GM21381 (cell line): ENCODE results near the gene EFNA5.
A peak's percentile ranks its signal among the peaks of the same experiment; 100 is the strongest.

ENCODE experiments used
- ATAC-seq: cut with Tn5 transposase; IDR thresholded peaks from one replicate; pipeline ENCODE4 v1.9.1; 2021; ENCODE audit warnings: mild to moderate bottlenecking, moderate library complexity; ENCODE audit not compliant: unreplicated experiment

EFNA5 gene

DNA sequence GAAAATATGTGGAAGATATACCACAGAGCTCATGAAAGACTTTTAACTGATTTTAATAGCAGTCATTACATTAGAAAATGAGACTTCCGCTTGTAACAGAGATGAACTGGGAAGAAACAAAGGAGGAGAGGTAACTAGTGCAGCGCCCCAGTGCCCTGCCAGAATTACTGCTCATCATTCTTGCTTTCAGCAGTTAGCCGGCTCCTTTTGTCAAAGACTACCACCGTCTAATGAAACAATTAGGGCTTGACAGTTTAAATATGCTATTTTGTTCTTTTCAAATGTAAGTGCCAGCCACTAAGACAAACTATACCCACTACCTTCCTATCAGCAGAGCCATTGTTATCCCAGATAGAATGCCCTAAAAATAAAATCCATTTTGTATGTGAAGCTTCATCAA lies 328.4 kb downstream of the EFNA5 start:
- ATAC-seq: no peak

DNA sequence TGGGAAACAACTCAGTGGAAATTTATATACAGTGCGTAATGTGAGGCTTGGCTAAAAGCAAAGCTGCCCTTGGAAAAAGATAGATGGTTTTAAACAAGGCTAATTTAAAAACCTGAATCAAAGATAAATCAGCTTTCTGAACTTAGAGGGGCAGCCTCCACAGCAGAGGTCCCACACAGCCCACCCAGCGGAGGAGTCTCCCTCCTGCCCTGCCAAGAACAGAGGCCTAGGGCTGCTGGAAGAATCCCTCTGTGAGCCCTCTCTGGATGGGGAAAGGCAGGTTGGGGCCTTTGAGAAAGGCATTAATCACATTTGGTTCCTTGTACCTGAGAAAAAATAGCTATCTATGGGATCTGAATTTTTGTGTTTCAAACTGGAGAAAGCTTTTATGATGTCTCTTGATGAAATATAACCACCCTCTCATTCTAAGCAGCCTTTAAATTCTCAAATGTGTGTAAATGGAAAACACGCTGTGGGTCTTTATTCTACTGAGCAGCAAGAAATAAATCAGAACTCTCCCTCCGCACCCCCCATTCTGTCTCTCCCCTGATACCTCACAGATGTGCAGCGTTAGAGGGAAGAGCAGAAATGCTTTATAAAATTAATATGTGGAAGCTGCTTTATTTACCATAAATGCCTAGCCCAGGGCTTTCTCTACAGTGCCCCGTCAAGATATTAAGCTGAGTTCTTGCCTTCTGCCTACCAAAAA lies 329.2 kb downstream of the EFNA5 start:
- no peak for ATAC-seq

DNA sequence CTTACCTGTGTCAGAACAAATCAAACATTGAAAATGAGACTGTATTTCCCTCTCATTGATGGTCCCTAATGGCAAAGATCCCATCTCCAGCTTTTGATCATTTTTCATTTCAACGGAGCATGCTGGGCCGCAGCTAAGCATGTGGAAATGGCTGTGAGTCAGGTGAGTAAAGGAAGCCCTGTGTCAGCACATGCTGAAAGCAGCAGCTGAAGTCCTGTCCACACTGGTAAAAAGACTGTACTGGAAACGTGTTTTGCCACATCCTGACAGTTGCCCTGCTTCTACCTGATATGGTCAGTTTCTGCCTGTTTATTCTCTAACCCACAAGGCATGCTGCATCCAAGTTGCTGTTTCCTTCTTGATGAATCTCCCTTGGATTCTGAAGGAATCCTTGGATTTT lies 330.1 kb downstream of the EFNA5 start:
- no peak for ATAC-seq

DNA sequence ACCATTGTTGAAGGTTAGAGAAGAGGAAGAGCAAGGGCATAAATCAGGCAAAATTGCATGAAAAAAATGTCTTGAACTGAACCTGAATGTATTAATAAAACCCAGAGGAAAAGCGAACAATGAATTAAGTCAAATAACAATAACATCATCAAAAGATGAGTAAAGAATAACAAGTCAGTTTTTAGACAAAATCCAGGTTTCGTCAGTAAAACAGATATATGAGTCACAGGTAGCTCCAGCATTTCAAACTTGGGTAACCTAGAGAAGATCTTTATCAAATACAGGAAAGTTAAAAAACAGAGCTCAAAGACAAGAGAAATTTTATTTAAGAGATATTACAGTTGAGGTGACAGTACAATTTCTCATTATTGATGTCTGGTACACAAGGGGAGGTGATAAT lies 332.4 kb downstream of the EFNA5 start:
- no peak for ATAC-seq

DNA sequence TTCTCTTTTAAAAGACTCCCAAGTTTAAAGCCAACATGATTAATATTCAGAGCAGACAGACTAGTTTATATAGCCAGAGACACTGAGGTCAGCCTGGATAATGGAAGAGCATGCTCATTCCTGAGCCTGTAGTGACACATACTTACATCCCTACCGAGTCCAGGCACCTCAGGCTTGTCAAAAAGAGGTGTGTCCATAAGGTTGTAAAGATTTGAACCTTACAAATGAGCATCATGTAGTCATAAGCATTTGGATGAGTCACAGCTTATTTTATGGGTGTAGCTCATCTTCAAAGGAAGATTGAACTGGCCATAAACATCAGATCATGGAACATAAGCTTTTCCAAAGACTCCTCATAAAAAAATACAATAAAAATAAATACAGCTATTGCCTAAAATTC lies 333.5 kb downstream of the EFNA5 start:
- no peak for ATAC-seq

DNA sequence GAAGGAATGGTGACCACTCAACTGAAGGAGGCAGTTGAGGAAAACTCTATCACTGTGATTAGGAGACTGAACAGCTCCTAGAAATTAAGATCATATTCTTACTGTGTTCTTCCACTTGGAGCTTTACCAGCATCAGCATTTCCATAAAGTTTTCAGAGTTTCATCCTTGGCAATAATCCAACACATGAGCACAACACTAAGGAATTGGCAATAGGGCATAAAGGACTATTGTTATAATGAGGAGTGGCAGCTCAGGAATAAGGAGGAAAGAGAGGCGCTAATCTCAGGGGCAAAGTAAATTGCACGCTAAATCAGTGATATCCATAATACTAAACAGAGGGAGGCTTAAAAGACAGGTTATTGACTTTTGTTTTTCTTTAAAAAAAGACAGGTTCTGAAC lies 338.9 kb downstream of the EFNA5 start:
- no peak for ATAC-seq

DNA sequence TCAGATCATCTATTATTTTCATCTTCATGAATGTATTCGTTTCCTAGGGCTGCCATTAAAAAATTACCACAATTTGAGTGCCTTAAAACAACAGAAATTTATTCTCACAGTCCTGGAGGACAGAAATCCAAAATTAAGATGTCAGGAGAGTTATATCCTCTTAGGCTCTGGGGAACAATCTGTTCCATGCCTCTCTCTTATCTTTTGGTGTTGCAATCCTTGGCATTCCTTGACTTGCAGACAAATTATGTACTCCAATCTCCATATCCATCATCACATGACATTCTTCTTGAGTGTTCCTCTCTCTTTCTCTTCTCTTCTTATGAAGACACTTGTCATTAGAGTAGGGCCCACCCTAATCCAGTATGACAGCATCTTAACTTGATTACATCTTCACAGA lies 339.4 kb downstream of the EFNA5 start:
- no peak for ATAC-seq

DNA sequence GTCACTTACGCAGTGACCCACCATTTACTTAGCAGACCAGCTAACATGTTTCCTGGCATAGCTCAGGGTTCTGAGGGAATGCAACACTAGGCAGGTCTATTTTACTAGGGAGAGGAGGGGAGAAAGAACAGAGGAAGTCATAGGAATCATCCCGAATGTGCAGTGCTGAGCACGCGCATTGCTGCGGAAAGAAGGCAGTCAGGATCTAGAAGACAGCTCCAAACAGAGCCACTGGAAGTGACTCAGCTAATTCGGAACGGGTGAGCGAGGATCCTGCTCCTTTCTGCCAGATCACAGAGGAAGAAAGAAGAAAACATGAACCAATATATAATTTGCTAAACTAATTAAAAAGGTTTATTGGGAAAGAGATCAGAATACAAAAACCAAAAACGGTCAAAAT lies 339.8 kb downstream of the EFNA5 start:
- no peak for ATAC-seq

DNA sequence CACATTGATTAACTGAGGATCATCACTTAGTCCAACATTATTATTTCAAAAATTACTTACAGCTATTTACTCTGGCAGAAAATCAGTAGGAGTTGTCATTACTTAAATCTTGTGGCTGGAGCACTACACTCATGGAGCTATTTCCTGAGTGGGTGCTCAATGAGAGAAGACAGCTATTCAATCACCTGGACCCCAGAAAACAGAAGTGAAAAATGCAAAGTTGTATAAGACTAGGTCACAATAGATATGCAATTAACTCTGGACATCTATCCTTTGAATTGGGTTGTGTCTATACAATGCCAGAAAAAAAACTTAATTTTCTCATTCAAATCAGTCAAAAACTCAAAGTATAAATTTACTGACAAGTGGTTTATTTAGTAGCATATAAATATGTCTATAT lies 340.9 kb downstream of the EFNA5 start:
- ATAC-seq: peak; percentile 86
